DOHH2 (cell line): Measurements from ENCODE around the gene RAB5B.

Experiments used
- EZH2phosphoT487 ChIP-seq: fragments of 200-600 bp; sonication (generic); IDR thresholded peaks from 2 replicates; pipeline ENCODE4 v1.6.1; 2017; ENCODE audit warnings: borderline replicate concordance, mild to moderate bottlenecking, antibody characterized with exemption, low read length, moderate library complexity, mixed read lengths
- TF ChIP-seq, protein P1 (sequence below): fragments of 200-600 bp; sonication (generic); IDR thresholded peaks from one replicate; pipeline ENCODE4 v1.5.1; 2014; ENCODE audit warnings: antibody characterized with exemption, mild to moderate bottlenecking, low read depth, low read length; ENCODE audit not compliant: poor library complexity, severe bottlenecking

DNA sequence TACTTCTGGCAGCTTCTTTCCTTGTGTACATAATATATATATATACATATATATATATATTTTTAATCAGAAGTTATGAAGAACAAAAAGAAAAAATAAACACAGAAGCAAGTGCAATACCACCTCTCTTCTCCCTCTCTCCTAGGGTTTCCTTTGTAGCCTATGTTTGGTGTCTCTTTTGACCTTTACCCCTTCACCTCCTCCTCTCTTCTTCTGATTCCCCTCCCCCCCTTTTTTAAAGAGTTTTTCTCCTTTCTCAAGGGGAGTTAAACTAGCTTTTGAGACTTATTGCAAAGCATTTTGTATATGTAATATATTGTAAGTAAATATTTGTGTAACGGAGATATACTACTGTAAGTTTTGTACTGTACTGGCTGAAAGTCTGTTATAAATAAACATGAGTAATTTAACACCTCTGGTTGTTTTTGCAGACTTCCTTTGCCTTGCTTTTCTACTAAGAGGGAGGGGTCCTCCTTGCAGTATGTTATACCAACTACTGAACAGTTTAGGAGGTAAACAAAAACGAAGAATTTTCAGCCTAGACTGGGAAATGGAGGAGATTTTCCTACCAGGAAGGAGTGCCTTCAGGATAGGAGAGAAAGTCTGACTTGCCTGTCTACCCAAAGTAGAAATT is 64.3 kb downstream of the RAB5B start:
- TF ChIP-seq, protein P1, sequence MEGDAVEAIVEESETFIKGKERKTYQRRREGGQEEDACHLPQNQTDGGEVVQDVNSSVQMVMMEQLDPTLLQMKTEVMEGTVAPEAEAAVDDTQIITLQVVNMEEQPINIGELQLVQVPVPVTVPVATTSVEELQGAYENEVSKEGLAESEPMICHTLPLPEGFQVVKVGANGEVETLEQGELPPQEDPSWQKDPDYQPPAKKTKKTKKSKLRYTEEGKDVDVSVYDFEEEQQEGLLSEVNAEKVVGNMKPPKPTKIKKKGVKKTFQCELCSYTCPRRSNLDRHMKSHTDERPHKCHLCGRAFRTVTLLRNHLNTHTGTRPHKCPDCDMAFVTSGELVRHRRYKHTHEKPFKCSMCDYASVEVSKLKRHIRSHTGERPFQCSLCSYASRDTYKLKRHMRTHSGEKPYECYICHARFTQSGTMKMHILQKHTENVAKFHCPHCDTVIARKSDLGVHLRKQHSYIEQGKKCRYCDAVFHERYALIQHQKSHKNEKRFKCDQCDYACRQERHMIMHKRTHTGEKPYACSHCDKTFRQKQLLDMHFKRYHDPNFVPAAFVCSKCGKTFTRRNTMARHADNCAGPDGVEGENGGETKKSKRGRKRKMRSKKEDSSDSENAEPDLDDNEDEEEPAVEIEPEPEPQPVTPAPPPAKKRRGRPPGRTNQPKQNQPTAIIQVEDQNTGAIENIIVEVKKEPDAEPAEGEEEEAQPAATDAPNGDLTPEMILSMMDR = no peak
- TF ChIP-seq EZH2phosphoT487 = no peak
